HEK293T (cell line): Measurements from ENCODE around the gene ELMO2.

ENCODE experiments used
- FOXA1 ChIP-seq: fragments of 450-650 bp; IDR thresholded peaks from 2 replicates; pipeline ENCODE4 v1.6.1; 2016; ENCODE audit warnings: mild to moderate bottlenecking
- FOXM1 ChIP-seq: fragments of 450-650 bp; IDR thresholded peaks from 2 replicates; pipeline ENCODE4 v1.6.1; 2017; ENCODE audit warnings: mild to moderate bottlenecking, borderline replicate concordance
- SP1 ChIP-seq: fragments of 450-650 bp; IDR thresholded peaks from 2 replicates; pipeline ENCODE4 v1.6.1; 2017
- SUZ12 ChIP-seq: fragments of 450-650 bp; IDR thresholded peaks from 2 replicates; pipeline ENCODE4 v1.6.1; 2016; ENCODE audit warnings: mild to moderate bottlenecking

- TF ChIP-seq SUZ12 (no peak), FOXM1 (no peak), SP1 (no peak), FOXA1 (no peak)
Observed at GRCh38 chr20:46341074-46342009, 65.1 kb downstream of the ELMO2 start.
